ENCODE results near the gene EIF2B5. TPM values are rescaled to one million over a fixed set of nuclear protein-coding genes. Genes with fewer than 3 reads are reported as not detected.

EIF2B5 gene
- total RNA-seq, 2 experiments from 2014 or later, result 41.1 to 56.7 TPM

DNA sequence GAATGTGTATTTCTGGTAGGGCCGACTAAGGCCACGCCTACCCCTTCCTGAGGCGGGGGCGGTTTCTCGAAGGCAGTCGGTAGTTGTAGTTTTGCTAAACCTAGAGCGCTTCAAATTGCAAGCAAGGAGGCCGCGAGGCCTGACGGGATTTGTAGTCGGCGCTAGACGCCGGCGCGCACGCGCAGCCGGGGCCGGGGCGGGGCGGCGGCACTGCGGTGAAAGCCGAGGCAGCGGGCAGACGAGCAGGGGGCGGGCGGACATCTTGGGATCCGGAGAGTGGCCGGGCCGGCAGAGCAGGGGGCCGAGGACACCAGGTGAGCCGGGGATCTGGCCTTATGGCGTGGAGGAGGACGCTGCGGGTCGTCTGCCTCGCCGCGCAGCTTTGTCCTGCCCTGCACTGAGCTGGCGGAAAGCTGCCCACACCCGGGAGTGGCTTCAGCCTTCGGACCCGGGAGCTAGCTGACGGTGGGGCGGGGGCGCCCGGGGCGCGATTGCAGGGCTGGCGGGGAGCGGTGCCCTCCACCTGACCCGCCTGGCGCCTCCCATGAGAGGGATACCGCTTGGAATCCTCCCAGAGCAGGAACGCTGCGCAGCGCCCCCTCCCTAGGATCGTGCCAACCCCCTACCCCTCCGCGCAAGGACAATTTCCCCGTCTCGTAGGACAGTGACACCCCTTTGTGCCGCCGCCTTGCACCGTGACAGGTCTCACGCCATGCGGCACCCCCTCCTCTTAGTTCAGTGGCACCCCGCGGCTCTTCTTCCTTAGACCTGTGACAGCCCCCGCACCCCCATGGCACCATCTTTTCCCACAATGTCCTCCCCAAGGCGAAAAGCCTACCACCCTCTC is 39.7 kb downstream of the EIF2B5 start, which contains the start of gene AP2M1:
TSS of gene AP2M1 (plus strand) at position 210 of the 847 bp plus-strand sequence. CDS start 2,139 bp downstream, outside the sequence.
- Histone ChIP-seq H3K27ac (ENCODE audit: low read depth, low read length, poor library complexity, severe bottlenecking) (peak within 1 kb of the TSS; percentile 29), H3K36me3 (ENCODE audit: insufficient read depth, low read length) (peaks cover 35% of the 10 kb centered on the region), H3K79me2 (ENCODE audit: insufficient read depth, low read depth, low read length) (peaks cover 14% of the 10 kb centered on the region), H4K20me1 (ENCODE audit: insufficient read depth, low read length) (no peaks in the 10 kb centered on the region), H2AFZ (ENCODE audit: low read length) (peak within 1 kb of the TSS; percentile 55; the same call in 1 of the 2 replicates), H3K4me2 (ENCODE audit: low read length) (peak within 1 kb of the TSS; percentile 93), H3K9me2 (ENCODE audit: insufficient read depth, low read length) (no peaks in the 10 kb centered on the region), H3K9me3 (ENCODE audit: low read length) (no peaks in the 10 kb centered on the region), H3K4me3 (ENCODE audit: low read depth, low read length, poor library complexity, severe bottlenecking) (peak within 1 kb of the TSS; percentile 94), H3K4me1 (ENCODE audit: insufficient read depth, low read length, poor library complexity, severe bottlenecking) (peaks cover 26% of the 10 kb centered on the region)
- CTCF ChIA-PET (ENCODE audit: unreplicated experiment), result no interaction called here
- BruUV-seq (replicated peaks), result no TSS peak
- POLR2A ChIA-PET, result interaction anchor here (0.6 to 2.2 kb wide), 5 partner anchors 12 to 131 kb away, joined by 3 to 14 read pairs (median 4); partner anchors contain the start of gene ABCF3
- TF ChIP-seq EZH2phosphoT487 (IDR thresholded peaks at IDR 0.05; ENCODE audit: borderline replicate concordance, low read depth, low read length), result no peak
- TF ChIP-seq, protein P1, sequence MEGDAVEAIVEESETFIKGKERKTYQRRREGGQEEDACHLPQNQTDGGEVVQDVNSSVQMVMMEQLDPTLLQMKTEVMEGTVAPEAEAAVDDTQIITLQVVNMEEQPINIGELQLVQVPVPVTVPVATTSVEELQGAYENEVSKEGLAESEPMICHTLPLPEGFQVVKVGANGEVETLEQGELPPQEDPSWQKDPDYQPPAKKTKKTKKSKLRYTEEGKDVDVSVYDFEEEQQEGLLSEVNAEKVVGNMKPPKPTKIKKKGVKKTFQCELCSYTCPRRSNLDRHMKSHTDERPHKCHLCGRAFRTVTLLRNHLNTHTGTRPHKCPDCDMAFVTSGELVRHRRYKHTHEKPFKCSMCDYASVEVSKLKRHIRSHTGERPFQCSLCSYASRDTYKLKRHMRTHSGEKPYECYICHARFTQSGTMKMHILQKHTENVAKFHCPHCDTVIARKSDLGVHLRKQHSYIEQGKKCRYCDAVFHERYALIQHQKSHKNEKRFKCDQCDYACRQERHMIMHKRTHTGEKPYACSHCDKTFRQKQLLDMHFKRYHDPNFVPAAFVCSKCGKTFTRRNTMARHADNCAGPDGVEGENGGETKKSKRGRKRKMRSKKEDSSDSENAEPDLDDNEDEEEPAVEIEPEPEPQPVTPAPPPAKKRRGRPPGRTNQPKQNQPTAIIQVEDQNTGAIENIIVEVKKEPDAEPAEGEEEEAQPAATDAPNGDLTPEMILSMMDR (conservative IDR thresholded peaks at IDR 0.05; ENCODE audit: low read length), result 0 out of 2 replicates have a peak, but pooled peaks have one; percentile 37
- intact Hi-C loops (cut with micrococcal nuclease; ENCODE audit: unreplicated experiment), result loop anchor here (1.0 to 2.0 kb wide), 4 partner anchors 10 to 124 kb away; partner anchors contain the start of genes DVL3, EIF2B5 and PSMD2
- peak; percentile 99 for DNase-seq (ENCODE audit: low spot score)

DNA sequence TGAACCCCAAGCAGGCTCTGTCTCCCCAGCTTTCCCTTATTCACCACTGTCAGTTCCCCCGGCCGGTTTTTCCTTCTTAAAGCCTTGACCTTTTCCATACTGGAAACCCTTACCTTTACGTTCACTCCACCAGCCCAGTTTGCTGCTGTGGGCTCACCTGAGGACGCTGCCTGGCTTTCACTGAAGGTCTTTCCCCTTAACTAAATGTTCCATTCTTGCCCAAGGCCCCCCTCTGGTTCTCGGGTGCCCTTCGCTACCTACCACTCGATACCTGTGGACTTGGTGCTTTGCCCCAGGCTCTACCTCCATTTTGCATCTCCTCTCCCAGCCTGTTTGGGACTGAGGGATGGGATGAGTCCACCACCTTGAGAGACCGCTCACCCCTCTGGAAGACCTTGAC is 40.3 kb downstream of the EIF2B5 start:
- ChIA-PET CTCF (ENCODE audit: unreplicated experiment) (no interaction called here), POLR2A (no interaction called here)
- H3K36me3 ChIP-seq (ENCODE audit: insufficient read depth, low read length), result peaks cover 41% of the 10 kb centered on the region
- DNase-seq (ENCODE audit: low spot score), result no peak
- intact Hi-C loops (cut with micrococcal nuclease; ENCODE audit: unreplicated experiment), result loop anchor here (2.0 kb wide), 1 partner anchor 123 kb away; the partner anchor contains the start of gene PSMD2
- BruUV-seq (replicated peaks), result no TSS peak
- H3K4me1 ChIP-seq (ENCODE audit: insufficient read depth, low read length, poor library complexity, severe bottlenecking), result peaks cover 26% of the 10 kb centered on the region
- H3K9me2 ChIP-seq (ENCODE audit: insufficient read depth, low read length), result no peaks in the 10 kb centered on the region
- H3K79me2 ChIP-seq (ENCODE audit: insufficient read depth, low read depth, low read length), result peaks cover 14% of the 10 kb centered on the region
- no peak overlapping the region for H3K27ac ChIP-seq (ENCODE audit: low read depth, low read length, poor library complexity, severe bottlenecking)
- no peaks in the 10 kb centered on the region for H4K20me1 ChIP-seq (ENCODE audit: insufficient read depth, low read length)
- peak overlapping the region; percentile 93 for H3K4me2 ChIP-seq (ENCODE audit: low read length)
- TF ChIP-seq, protein P1 (conservative IDR thresholded peaks at IDR 0.05; ENCODE audit: low read length), result no peak
- no peak for TF ChIP-seq EZH2phosphoT487 (IDR thresholded peaks at IDR 0.05; ENCODE audit: borderline replicate concordance, low read depth, low read length)
- H3K9me3 ChIP-seq (ENCODE audit: low read length), result no peaks in the 10 kb centered on the region
- H3K4me3 ChIP-seq (ENCODE audit: low read depth, low read length, poor library complexity, severe bottlenecking), result peak overlapping the region; percentile 94
- H2AFZ ChIP-seq (ENCODE audit: low read length), result no peak overlapping the region

Data from OCI-LY7 (cell line).